COLO668 (cell line): ENCODE measurements around the gene UGT1A6.

Experiments used
- DNase-seq: peaks from one replicate; lab custom pipeline; 2025; ENCODE audit not compliant: unreplicated experiment; lab: John Stamatoyannopoulos, UW

The UGT1A6 gene

GRCh38 chr2:233817995-233818638 lies 125.4 kb downstream of the UGT1A6 start:
- DNase-seq, result no peak

GRCh38 chr2:233818639-233819621 lies 126.2 kb downstream of the UGT1A6 start:
- no peak for DNase-seq

- no peak for DNase-seq
Observed at GRCh38 chr2:233819884-233820773, 127.4 kb downstream of the UGT1A6 start.

- DNase-seq, result no peak
Observed at GRCh38 chr2:233820774-233821105, 128.1 kb downstream of the UGT1A6 start.

GRCh38 chr2:233821196-233821595 lies 128.5 kb downstream of the UGT1A6 start:
- DNase-seq, result no peak

- DNase-seq, result no peak
Observed at GRCh38 chr2:233821709-233822100, 129.0 kb downstream of the UGT1A6 start.

- DNase-seq, result no peak
Observed at GRCh38 chr2:233822101-233822771, 129.5 kb downstream of the UGT1A6 start.
